Activated T-helper 1 cell treated with anti-CD3 and anti-CD28 coated beads, Interleukin-2, amount 50 U/mL, for 16 hours (primary cell): ENCODE data around the gene PLEKHH2.

Experiments
- DNase-seq, 2 donors: peaks; one replicate each; pipeline ENCODE4 v3.0.0-alpha.2; 2020; ENCODE audit warnings: low read depth in 1 of 2, low spot score in 1 of 2

Gene PLEKHH2

GRCh38 chr2:43806719-43807031 is 169.6 kb downstream of the PLEKHH2 start:
- no peak for DNase-seq

GRCh38 chr2:43810452-43810851 is 173.4 kb downstream of the PLEKHH2 start:
- DNase-seq, result no peak

GRCh38 chr2:43810888-43811287 is 173.8 kb downstream of the PLEKHH2 start:
- DNase-seq, result no peak

- DNase-seq, result no peak
Observed at GRCh38 chr2:43812006-43812405, 174.9 kb downstream of the PLEKHH2 start.

- DNase-seq, result no peak
Observed at GRCh38 chr2:43812947-43813346, 175.9 kb downstream of the PLEKHH2 start.

- DNase-seq, result no peak
Observed at GRCh38 chr2:43814711-43815110, 177.7 kb downstream of the PLEKHH2 start.
